Muscle of arm (tissue), 12 donors: ENCODE measurements around the gene PLA1A. TPM values are rescaled to one million over a fixed set of nuclear protein-coding genes. Genes with fewer than 3 reads are reported as not detected.
"Not testable (repeated sequence)": the region's sequence is repeated elsewhere in the genome, so short reads cannot be mapped to it uniquely, and the experiment has no call there.

ENCODE experiments used
- DNase-seq: peaks from one replicate; pipeline ENCODE4 v3.0.0-alpha.2; 2013
- polyA plus RNA-seq, 12 donors: library from polyadenylated mRNA; unstranded; fragments of 120-200 nt; gene quantifications; one replicate each; pipeline ENCODE4 v1.2.1, GENCODE V29; 2013; ENCODE audit not compliant: insufficient read length in 12 of 12

Gene PLA1A
- polyA plus RNA-seq, 12 donors = 0.12 to 1.2 (median 0.21) TPM; not detected in 4

DNA sequence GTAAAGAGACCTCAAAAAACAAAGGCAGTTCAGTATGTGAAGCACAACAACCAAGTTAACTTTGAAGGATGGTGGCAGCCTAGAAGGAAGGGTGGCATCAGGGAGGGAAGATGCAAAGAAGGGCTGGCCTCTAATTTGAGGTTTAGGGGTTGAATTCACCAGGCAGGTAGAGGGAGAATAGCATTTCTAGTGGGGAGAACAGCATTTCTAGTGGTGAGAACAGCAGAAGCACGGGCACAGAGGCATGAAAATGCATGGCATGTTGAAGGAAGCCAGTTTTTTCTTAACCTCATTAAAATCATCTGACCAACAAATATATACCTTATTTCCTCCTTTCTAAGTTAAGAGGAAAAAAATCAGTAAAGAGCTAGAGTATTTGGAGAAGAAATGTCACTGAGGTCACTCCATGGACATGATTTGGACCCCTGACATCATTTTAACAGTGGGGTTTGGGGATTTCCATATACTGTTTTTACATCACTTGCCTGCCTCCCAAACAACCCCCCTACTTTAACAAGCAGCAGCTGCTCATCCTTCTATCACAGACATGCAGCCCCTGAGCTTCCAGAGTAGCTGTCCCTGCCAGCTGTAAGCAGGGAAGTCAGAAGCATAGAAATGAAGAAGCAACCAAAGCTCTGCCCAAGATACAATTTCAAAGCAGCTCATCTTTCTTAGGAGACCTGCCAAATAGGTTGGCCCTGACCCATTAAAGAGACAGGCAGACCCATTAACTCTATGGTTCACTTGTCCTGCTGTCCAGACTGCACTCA, 65.1 kb downstream of the PLA1A start:
- peak; percentile 37 for DNase-seq

DNA sequence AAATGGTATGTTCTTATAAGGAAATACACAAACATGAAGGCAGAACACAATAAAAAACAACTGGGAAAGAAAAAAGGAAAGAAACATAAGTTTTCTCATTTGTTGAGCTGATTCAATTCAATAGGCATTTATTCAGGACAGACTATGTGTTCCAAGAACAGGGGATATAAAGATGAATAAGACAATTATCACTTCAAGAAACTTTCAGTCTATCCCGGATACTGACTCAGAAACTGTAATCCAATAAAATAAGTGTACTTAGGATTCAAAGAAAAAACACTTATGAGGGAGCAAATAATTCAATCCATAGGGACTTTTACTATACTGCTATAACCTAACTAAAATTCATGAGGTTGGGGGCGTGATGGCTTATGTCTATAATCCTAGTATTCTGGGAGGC, 66.2 kb downstream of the PLA1A start:
- no peak for DNase-seq

DNA sequence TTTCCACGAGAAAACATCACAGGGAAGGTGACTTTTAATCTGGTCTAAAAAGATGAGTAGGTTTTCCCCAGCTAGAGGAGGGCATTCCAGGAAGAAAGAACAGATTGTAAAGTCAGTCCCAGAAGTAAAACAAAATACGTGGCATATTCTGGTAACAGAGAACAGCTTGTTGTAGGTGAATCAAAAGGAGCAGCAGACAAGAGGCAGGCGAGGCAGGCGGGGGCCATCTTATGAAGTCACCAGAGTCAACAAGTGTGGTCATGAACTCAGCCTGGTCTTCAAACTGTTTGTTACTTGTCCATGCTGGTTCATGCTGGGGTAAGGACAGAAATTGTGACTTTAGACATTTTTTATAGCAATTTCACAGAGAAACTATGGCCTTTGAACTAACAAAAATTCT, 66.7 kb downstream of the PLA1A start:
- DNase-seq = no peak

DNA sequence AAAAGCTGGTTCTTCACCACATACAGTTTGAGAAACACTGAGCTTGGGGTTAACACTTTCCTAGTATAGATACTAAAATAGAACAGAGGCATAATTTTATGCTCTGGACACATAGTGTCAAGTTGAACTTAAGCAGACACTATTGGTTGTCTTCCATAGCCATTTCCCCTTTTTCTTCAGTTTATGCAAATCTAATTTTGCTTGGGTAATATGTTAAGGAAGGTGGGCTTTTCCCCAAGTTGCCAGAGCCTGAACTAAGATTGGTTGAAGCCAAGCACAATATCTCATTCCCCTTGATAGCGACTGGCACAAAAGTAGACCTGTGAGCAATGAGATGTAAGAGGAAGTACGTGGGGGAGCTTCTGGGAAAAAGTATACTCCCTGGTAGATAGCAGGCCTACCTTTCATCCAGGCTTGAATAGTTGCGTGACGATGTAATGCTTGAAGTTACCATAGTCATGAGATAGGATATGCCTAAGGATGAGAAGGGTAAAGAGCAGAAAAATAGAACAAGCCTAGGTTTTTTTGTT, 67.2 kb downstream of the PLA1A start:
- DNase-seq = no peak

DNA sequence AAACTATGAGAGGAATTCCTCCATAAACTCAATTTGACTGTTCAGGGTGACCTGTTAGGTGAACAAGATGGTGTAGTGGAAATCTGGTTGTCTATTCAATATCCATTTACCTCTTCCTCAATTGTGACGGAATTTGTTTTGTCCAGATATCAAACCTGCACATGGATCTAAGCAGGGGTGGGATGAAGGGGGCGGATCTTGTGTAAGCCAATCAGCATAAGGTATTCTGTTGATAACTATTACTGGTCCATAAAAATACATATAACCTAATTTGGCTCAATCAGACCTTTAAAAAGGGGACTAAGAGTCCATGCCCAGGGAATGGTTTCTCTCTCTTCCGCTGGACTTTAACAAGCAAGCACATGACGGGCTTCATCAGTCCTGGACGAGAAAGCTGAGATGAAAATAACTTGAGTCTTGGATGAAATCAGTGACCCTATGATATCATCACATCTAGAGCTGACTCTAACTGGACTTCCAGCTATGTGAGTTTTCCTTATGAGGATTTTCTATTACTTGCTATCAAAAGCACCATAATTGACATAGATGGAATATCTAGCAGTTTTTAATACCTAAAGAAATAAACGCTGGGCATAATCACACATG, 68.4 kb downstream of the PLA1A start:
- DNase-seq = no peak

DNA sequence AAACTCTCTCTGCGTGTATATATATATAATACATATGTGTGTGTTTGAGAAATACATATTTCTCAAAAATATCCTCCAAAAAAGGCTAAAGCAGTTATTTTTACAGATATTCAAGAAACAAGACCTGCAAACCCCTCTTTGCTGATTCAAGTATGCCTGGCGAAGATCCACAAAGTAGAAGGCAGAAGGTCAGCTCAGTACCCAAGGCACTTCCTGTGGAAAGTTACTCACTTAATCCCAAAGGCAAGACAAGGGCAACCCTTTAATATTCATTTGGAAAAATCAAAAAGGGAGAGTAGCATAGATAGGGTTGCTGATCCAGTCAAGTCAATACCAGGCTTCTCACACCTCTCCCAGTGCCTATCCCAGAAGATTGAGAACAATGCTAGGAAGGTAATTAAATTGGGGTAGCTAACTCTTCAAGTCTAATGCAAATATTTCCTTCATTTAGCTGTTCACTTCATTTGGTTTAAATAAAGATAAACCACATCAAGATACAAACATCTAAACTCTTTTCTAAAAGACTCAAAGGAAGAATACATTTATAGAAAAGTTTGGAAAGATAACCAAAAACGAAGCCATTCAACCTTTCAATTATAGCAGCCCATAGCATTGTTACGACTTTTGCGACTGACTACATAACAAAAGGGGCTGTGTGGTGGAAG, 72.4 kb downstream of the PLA1A start:
- no peak for DNase-seq

DNA sequence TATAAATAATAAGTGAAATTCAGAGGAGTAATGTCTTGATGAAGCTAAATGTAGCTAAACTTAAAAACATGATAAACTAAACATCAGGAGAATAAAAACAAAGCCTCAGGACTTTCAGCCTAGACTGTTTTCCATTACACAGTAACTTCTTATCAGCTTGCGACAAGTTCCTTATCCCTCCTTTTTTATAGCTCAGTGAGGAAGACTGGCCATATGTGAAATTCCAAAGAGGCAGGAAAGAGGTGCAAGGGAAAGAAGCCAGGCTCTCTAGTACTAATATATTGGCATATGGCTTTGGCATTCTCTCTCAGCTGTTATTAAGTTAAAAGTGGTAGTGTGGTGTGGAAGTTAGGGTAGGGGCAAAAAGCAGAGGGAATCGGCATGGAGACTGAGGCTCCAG, 75.1 kb downstream of the PLA1A start:
- DNase-seq = no peak

DNA sequence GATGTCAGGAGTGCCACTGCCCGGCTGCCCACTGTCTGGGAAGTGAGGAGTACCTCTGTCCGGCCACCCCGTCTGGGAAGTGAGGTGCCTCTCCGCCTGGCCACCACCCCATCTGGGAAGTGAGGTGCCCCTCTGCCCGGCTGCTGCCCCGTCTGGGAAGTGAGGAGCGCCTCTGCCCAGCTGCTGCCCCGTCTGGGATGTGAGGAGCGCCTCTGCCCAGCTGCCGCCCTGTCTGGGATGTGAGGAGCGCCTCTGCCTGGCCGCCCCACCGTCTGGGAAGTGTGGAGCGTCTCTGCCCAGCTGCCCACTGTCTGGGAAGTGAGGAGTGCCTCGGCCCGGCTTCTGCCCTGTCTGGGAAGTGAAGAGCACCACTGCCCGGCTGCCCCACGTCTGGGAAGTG, 76.2 kb downstream of the PLA1A start:
- no peak for DNase-seq

DNA sequence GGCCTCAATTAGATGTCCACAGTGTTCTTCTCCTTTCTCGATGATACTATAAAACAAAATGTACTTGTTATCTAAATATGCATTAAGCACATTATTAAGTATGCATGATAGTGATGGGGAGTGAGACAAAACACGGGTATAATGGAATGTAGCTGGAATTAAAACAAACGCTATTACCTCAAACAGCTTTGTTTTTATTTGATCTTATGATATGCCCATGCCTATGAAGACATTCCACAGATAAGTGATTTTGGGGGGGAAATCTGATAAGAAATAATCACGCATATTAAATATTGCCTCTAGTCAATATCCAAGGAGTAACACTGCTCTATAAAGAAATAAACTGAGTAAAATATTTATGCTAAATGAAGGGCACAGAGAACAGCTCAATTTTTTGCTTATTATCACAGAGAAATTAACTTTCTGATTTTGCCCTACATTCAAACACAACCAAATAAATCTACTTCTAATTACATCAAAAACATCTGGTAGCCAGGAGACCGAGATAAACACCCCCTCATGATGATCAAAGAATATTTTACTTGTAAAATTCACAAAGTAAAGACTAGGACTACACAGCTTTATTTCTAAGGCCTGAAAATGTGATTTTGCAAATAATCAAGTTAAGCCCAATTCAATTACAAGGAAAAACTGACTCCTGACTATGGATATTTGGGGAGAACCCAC, 77.6 kb downstream of the PLA1A start:
- no peak for DNase-seq

DNA sequence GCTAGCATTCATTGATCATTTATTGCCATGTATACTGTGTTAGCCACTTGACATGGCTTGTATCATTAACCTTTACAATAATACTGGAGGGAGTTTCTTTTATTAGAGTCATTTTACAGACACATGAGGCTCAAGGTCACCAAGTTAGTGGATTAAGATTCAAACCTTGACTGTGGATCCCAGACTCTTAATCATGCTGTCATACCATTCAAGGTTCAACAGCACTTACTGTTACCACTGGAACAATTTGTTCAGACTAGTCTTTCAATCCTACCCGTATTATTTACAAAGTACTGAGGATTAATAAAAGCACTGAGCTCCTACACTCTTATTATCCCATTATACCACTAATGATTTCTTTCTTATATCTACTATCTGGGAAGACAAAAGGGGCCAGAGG, 78.3 kb downstream of the PLA1A start:
- DNase-seq = no peak

DNA sequence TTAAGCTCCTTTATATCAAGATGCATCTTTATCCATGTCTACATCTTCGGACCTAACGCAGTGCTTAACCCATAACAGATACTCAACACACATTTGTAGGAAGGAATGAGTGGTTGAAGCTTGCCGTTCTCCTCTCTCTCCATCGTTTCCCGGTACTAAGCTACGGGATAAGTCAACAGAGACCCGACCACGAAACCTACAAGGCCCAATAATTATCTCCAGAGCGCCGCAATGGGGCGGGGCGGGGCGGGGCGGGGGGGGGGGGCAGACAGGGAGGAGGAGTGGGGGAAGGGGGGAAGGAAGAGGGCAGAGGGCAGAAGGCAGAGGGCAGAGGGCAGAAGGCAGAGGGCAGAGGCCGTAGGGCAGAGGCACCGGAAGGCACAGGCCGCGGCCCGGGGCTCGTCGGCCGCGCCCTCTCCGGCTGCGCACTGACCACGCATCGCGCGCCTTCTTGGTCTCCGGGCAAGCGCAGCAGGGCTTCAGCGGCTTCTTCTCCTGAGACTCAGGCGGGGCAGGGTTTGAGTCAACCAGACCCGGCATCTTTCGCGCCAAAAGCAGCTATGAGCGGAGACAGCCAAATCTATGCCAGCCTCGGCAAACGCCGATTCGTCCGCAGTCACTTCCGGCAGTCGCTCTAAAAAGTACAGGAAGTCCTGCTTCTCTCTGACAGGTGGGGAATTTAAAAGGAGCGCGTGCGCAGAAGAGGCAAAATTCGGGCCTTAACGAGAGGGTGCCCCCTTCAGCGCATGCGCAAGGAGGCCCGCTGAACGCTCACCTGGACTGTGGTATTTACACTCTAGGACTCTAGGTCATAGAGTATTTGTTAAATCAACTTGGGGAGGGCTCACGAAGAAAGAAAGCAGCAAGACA, 79.3 kb downstream of the PLA1A start, which contains the start of gene COX17:
Gene COX17 (minus strand): TSS at position 636 of the 870 bp plus-strand sequence. CDS start 96 bp downstream, at position 540.
- peak; percentile 94 for DNase-seq

DNA sequence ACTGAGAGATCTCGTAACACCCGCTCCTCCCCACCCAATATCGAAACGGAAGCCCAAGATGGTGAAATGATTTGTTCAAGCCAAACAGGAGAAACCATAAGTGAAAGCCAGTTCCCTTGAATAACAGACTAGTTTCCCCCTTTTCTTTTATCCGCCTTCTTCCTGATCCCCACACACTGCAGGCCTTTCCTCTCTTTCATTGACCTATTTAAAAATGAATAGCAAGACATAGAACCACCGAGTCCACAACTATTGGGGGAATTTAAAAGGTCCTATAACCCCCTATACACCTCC, 79.9 kb downstream of the PLA1A start:
- no peak for DNase-seq

DNA sequence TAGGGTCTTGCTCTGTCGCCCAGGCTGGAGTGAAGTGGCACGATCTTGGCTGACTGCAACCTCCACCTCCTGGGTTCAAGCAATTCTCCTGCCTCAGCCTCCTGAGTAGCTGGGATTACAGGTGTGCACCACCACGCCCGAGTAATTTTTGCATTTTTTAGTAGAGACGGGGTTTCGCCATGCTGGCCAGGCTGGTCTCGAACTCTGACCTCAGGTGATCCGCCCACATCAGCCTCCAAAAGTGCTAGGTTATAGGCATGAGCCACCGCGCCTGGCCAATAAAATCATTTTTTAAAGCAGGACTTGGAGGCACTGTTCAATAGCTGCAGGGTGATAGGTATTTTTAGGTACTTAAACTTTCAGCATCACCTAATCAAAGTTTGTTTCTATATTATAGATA, 80.5 kb downstream of the PLA1A start:
- not testable (repeated sequence) for DNase-seq

Other genes starting within 250 kb of the PLA1A start
- gene TMEM39A, start 134.3 kb upstream of the PLA1A start, polyA plus RNA-seq = 10 to 100 TPM in 11 of 12 donors, not detected in 1; 36.2 to 56.0 (median 45.1) TPM
- 10 to 100 TPM in 10 of 12 donors, 1 to 10 TPM in 1, not detected in 1; 8.0 to 18.7 (median 13.6) TPM for gene POGLUT1, start 128.9 kb upstream of the PLA1A start, polyA plus RNA-seq
- gene TIMMDC1, start 99.3 kb upstream of the PLA1A start, polyA plus RNA-seq = 1,000 to 10,000 TPM in 1 of 12 donors, 100 to 1,000 TPM in 1, 10 to 100 TPM in 10; 65.4 to 1,063 (median 80.6) TPM
- gene CD80, start 38.3 kb upstream of the PLA1A start, polyA plus RNA-seq = under 1 TPM in 9 of 12 donors, not detected in 3; 0.13 to 0.57 (median 0.39) TPM
- 10 to 100 TPM in 2 of 12 donors, 1 to 10 TPM in 9, not detected in 1; 5.5 to 10.6 (median 8.5) TPM for gene ADPRH, start 18.4 kb upstream of the PLA1A start, polyA plus RNA-seq
- gene POPDC2, start 62.7 kb downstream of the PLA1A start, polyA plus RNA-seq = 10 to 100 TPM in 10 of 12 donors, 1 to 10 TPM in 1, not detected in 1; 6.8 to 45.5 (median 20.4) TPM
- gene COX17, start 79.5 kb downstream of the PLA1A start, polyA plus RNA-seq = 10 to 100 TPM in 11 of 12 donors, not detected in 1; 48.1 to 88.7 (median 68.1) TPM
- 1 to 10 TPM in 2 of 12 donors, under 1 TPM in 8, not detected in 2; 0.17 to 1.8 (median 0.62) TPM for gene CFAP91, start 105.1 kb downstream of the PLA1A start, polyA plus RNA-seq
- 10 to 100 TPM in 1 of 12 donors, under 1 TPM in 10, not detected in 1; 0.11 to 25.0 (median 0.33) TPM for gene NR1I2, start 184.2 kb downstream of the PLA1A start, polyA plus RNA-seq